DMS153 treated with DMSO at 0.1 percent for 48 hours (cell line): ENCODE results near the gene DOCK3.
"Not testable (repeated sequence)": the region's sequence is repeated elsewhere in the genome, so short reads cannot be mapped to it uniquely, and the experiment has no call there.

ENCODE experiments used
- DNase-seq: peaks from one replicate; lab custom pipeline; 2025; ENCODE audit not compliant: unreplicated experiment; lab: John Stamatoyannopoulos, UW

Gene DOCK3

DNA sequence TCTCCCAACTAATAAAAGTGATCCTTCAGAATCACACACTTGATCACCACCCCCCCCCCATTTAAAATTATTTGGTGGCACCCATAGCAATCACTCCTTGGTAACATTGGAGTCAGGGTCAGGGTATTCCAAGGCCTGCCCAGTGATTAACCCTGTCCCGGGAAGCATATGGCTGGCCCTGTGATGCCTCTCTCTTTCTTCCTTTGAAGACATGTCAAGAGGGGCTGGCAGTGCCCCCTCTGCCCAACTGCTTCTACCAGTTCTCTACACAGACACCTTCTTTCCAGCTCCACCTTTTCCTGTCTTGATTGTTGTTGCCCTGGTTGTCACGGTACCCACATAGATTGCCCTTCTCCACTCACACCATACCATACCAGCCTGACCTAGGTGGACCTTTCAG lies 679.4 kb downstream of the DOCK3 start:
- DNase-seq: no peak

- no peak for DNase-seq
Measured at GRCh38 chr3:51354731-51355615, 680.2 kb downstream of the DOCK3 start.

DNA sequence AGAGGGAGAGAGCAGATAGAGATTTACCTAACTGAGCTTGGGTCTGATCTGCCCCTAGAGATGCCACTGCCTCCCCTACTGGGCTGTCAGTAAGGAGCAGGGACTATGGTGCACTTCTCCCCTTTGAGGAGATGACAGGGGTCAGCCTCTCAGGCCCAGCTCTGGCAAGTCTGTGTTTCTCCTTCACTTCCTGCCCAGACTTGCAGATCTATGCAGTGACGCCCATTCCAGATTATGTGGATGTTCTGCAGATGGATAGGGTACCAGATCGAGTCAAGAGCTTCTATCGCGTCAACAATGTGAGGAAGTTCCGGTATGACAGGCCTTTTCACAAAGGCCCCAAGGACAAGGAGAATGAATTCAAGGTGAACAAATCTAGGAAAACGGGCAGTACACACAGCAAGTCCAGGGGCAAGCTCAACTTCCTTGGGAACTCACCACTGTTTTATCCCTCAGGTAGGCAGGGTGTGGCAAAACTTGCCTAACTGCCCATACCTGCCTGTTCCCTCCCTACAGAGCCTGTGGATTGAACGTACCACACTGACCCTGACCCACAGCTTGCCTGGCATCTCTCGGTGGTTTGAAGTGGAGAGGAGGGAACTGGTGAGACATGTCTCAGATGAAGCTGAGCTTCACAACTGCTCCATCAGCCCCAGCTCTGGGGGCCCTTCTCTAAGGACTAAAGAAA lies 681.3 kb downstream of the DOCK3 start:
- no peak for DNase-seq

- DNase-seq: no peak
Measured at GRCh38 chr3:51357856-51358255, 683.1 kb downstream of the DOCK3 start.

- DNase-seq: no peak
Measured at GRCh38 chr3:51358981-51359380, 684.3 kb downstream of the DOCK3 start.

- DNase-seq: no peak
Measured at GRCh38 chr3:51360806-51361205, 686.1 kb downstream of the DOCK3 start.

- no peak for DNase-seq
Measured at GRCh38 chr3:51361746-51362145, 687.0 kb downstream of the DOCK3 start.

DNA sequence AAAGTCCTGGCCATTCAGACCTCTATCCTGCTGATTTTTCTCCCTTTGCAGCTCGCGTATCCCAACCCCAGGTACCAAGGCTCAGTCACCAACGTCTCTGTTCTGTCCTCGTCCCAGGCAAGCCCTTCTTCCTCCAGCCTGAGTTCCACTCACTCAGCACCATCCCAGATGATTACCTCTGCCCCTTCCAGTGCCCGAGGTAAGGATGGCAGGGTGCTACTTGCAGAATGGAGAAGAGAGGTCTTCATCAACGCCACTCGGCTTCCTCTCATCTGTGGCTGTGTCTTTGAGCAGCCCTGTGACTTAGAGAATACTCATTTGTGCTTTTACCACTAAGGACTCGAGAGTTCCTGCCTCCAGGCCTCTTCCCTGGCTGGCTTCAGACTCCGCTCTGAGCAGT lies 687.7 kb downstream of the DOCK3 start:
- DNase-seq: no peak

DNA sequence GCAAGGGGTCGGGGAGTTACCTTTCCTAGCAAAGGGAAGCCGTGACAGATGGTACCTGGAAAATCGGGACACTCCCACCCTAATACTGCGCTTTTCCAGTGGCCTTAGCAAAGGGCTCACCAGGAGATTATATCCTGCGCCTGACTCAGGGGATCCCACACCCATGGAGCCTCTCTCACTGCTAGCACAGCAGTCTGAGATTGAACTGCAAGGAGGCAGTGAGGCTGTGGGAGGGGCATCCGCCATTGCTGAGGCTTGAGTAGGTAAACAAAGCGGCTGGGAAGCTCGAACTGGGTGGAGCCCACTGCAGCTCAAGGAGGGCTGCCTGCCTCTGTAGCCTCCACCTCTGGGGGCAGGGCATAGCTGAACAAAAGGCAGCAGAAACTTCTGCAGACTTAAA lies 693.5 kb downstream of the DOCK3 start:
- not testable (repeated sequence) for DNase-seq

DNA sequence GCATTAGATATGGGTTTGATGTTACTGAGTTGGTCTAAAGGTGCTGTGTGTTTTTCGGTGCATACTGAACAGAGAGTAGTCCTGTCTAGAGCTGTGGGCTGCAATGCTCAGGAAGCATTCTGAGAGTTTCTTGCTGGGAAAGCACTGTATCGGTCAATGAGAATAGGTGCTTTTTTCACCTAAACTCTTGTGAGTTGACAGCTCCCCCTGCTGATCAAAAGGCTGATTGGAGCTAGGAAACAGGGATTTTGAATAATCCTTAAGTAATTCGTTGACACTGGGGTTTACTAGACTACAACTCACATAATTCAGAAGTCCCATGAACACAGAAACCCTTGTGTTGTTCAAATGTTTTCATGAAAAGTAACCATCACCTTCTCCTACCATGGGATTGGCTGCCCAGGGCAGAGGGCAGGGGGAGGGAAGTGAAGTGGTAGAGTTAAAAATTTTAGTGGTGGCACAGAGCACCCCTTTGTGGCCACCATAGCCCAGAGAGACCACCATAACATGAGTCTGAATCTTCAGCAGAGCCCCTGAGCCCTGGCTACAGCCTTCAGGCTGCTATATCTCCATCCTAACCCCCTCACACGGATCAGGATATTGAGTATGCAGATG lies 697.3 kb downstream of the DOCK3 start:
- no peak for DNase-seq

GRCh38 chr3:51373658-51374421 lies 699.1 kb downstream of the DOCK3 start:
- DNase-seq: no peak

DNA sequence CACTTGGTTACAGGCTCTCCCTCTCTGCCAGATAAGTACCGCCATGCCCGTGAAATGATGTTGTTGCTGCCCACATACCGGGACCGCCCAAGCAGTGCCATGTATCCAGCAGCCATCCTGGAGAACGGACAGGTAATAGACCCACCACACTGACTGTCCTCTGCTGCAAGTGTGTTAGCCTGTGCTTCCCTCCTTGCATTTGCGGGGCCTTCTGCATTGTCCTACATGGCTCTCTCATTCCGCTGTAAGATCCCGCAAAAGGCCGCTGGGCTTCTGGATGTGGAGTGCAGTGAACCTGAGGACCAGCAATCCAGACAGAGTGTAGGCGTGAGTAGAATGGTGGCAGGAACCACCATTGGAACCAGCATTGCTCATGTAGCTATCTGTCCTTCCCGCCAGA lies 699.7 kb downstream of the DOCK3 start:
- DNase-seq: no peak

DNA sequence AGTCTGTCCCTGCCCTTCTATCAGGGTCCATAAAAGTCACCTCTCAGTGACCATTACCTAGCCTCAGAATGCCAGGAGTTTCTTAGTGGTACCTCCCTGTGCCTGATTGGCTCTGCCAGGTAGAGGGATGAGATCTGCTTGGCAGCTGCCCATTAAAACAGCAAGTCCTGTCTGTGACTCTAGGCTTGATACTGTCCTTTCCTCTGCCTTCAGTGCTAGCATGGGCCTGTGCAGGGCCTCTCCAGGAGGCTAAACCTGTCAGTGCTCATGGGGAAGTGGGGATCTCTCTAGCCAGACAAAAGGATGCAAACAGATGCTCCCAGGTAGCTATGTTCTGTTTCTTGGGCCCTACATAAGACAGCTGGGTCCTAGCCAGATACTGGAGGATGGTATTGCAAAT lies 700.4 kb downstream of the DOCK3 start:
- no peak for DNase-seq

DNA sequence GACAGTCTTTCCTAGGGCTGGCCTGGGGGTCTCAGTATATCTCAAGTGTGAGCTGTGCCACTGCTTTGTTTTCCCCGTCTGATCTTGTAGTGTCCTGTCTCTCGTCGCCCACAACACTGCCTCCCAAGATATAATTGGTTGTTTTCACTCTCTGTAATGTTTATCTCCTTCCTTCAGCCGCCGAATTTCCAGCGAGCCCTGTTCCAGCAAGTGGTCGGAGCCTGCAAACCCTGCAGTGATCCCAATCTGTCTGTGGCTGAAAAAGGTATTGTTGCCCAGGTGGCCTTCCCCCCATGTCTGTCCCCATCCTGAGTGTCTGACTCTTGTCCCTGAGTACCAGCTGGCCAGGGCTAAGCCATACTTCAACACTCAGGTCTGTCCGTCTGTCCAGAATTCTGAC lies 700.8 kb downstream of the DOCK3 start:
- DNase-seq: no peak

DNA sequence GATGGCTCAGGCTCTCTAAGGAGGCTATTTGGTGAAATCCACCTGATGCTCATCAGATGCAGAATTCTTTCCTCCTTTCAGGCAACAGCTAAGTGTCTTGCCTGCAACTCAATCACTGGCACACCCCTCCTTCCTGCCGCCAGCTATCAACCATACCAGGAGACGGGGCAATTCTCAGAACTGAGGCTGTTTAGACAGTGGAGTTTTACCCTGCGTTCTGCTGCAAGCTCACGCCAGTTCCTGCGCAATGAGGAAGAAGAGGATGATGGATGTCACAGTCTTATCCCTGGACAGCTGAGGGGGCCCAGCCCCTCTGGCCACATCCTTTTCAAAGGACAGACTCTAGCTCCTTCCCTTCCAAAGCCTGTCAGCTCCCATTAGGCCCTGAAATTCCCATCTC lies 703.3 kb downstream of the DOCK3 start:
- no peak for DNase-seq

DNA sequence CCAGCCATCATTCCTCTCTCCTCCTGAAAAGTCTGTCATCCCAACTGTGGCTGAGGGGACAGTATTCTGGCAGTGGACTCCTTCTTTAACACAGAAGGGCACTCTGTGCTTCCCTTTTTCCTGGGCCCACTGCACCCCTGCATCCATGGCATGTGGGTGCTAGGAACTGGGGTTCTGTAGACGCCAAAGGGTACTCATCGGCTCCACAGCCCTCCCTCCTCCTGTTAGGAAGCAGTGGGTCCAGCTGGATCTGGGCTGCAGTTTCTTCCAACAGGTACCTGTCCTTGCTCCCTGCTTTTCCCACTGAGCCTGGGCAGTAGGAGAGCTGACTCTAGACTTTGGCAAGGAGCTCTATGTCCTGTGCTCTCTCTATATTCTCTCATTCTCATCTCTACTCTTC lies 704.0 kb downstream of the DOCK3 start:
- DNase-seq: no peak

- DNase-seq: no peak
Measured at GRCh38 chr3:51379301-51379700, 704.6 kb downstream of the DOCK3 start.

- DNase-seq: no peak
Measured at GRCh38 chr3:51379746-51380455, 705.2 kb downstream of the DOCK3 start.

- DNase-seq: no peak
Measured at GRCh38 chr3:51380601-51381332, 706.0 kb downstream of the DOCK3 start.

DNA sequence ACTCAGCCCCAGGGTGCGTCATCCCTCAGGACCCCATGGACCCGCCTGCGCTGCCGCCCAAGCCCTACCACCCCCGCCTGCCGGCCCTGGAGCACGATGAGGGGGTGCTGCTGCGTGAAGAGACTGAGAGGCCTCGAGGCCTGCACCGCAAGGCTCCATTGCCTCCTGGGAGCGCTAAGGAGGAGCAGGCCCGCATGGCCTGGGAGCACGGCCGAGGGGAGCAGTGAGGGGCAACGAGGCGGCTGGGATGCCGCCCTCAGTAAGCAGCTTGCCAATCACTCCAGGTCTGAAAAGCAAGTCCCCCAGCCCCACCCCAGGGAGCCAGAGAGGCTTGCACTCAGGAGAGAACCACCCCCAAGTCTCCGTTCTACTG lies 706.6 kb downstream of the DOCK3 start:
- DNase-seq: no peak
